Ovary (tissue), 9 donors: ENCODE results near the gene TRAPPC8. TPM values are rescaled to one million over a fixed set of nuclear protein-coding genes. Genes with fewer than 3 reads are reported as not detected.
"Not testable (repeated sequence)": the region's sequence is repeated elsewhere in the genome, so short reads cannot be mapped to it uniquely, and the experiment has no call there.

Experiments used
- DNase-seq, 5 donors: peaks; one replicate each; pipeline ENCODE4 v3.0.0-alpha.2; 2019 to 2020
- H3K27ac ChIP-seq, 2 donors: fragments of 200-600 bp; one replicate each; pipeline versions ENCODE4 v1.5.1 to v1.8.0; 2019 to 2022
- H3K27me3 ChIP-seq: fragments of 200-600 bp; one replicate; pipeline ENCODE4 v1.8.0; 2022
- H3K36me3 ChIP-seq: fragments of 200-600 bp; sonication (generic); one replicate; pipeline ENCODE4 v1.5.1; 2019
- H3K4me1 ChIP-seq: one replicate; pipeline ENCODE4 v1.8.1; 2013; ENCODE audit warnings: mild to moderate bottlenecking, moderate library complexity; ENCODE audit not compliant: insufficient read depth
- H3K4me3 ChIP-seq: fragments of 200-600 bp; sonication (generic); one replicate; pipeline ENCODE4 v1.5.1; 2017
- H3K9me3 ChIP-seq, 2 donors: fragments of 200-600 bp in 1 of 2; sonication (generic) in 1 of 2; one replicate each; pipeline versions ENCODE4 v1.5.1 to v1.8.1; 2013 to 2019; ENCODE audit warnings: mild to moderate bottlenecking in 1 of 2, moderate library complexity in 1 of 2
- CTCF ChIP-seq, 3 donors: fragments of 450-650 bp in 2 of 3; fragments of 200-600 bp in 1 of 3; IDR thresholded peaks; one replicate each; pipeline versions ENCODE4 v1.5.1 to v1.8.0; 2016 to 2022; ENCODE audit warnings: antibody characterized with exemption in 3 of 3, mild to moderate bottlenecking in 1 of 3
- EP300 ChIP-seq: sonication (generic); formaldehyde crosslinking; IDR thresholded peaks from one replicate; pipeline ENCODE4 v1.6.1; 2017; ENCODE audit warnings: antibody characterized with exemption
- POLR2A ChIP-seq: fragments of 450-650 bp; IDR thresholded peaks from one replicate; pipeline ENCODE4 v1.6.1; 2017; ENCODE audit warnings: antibody characterized with exemption, mild to moderate bottlenecking, moderate library complexity
- WGBS, 3 donors: extraction: QIAGEN DNeasy Blood & Tissue Kit in 1 of 3; methylation state at CpG; one replicate each; pipeline versions ENCODE4 v1.1.5 to v1.1.7; 2013 to 2017; 5-methylcytosine and 5-hydroxymethylcytosine counted together
- intact Hi-C, 4 donors: fragments of 100-400 bp; cut with DNase I; formaldehyde crosslinking; loops; one replicate each; pipeline versions ENCODE4 v1.11.0 to v1.15.1; 2022 to 2023
- polyA plus RNA-seq, 2 donors: library from polyadenylated mRNA; stranded (reverse); fragments of 200-250 nt in 1 of 2; fragments of 350-450 nt in 1 of 2; fragmentation: Illumina TruSeq in 1 of 2; extraction: RNeasy Lipid Tissue Mini Kit (QIAGEN cat#74804) in 1 of 2; gene quantifications; one replicate each; pipeline ENCODE4 v1.2.3, GENCODE V29; 2013 to 2014
- total RNA-seq, 7 donors: library from RNA; depleted of rRNA in 2 of 7; stranded (reverse); fragments of >200 nt in 2 of 7; fragmentation: NEBNext Ultra II Directional in 3 of 7; extraction: Animal tissue kit (Norgen Biotek cat#: 25700) in 3 of 7; gene quantifications; one replicate each; pipeline versions ENCODE4 v1.1.0 to v1.2.4, GENCODE V29; 2016 to 2023
- donor health status: DM: no; HTN: no; CAD: no; lungs with moderate emphysema.
- donor health status: DM: no; HTN: no; CAD: no.
- donor health status: Bipolar disorder and iron deficiency.
- donor health status: DM: yes; HTN: yes; CAD: no.
- donor health status: DM: no; HTN: no; CAD: no.
- donor health status: DM: yes; HTN: yes; CAD: no.

TRAPPC8 gene
- total and polyA plus RNA-seq, 9 donors = 15.5 to 47.1 (median 31.1) TPM

GRCh38 chr18:31920277-31920676 is 22.7 kb downstream of the TRAPPC8 start:
- intact Hi-C loops = no loop called here
- no peaks in the 10 kb centered on the region for H3K36me3 ChIP-seq
- H3K27ac ChIP-seq = no peak overlapping the region

GRCh38 chr18:31919366-31919765 is 23.6 kb downstream of the TRAPPC8 start:
- H3K4me3 ChIP-seq, H3K36me3 ChIP-seq, H3K4me1 ChIP-seq, H3K27me3 ChIP-seq, DNase-seq, H3K27ac ChIP-seq, intact Hi-C loops, H3K9me3 ChIP-seq: not testable (repeated sequence)
- 94 to 97% (median 96%) methylated on average over 5 of the region's 5 CpGs for WGBS, 3 donors

More at GRCh38 chr18:31920277-31920676, 22.7 kb downstream of the TRAPPC8 start:
- Histone ChIP-seq H3K9me3 (no peaks in the 10 kb centered on the region), H3K4me1 (no peaks in the 10 kb centered on the region), H3K27me3 (no peaks in the 10 kb centered on the region), H3K4me3 (no peak overlapping the region)
- no peak for TF ChIP-seq EP300
- no peak for TF ChIP-seq CTCF (IDR thresholded peaks at IDR 0.05)
- no peak for TF ChIP-seq POLR2A
- no peak for DNase-seq
- 90 to 91% (median 91%) methylated on average over 3 of the region's 3 CpGs for WGBS, 3 donors

GRCh38 chr18:31918733-31919132 is 24.2 kb downstream of the TRAPPC8 start:
- no peak overlapping the region for H3K27ac ChIP-seq
- H3K36me3 ChIP-seq = no peaks in the 10 kb centered on the region
- H3K9me3 ChIP-seq = no peaks in the 10 kb centered on the region
- no peak for DNase-seq
- 97 to 100% (median 99%) methylated on average over 1 of the region's 1 CpG for WGBS, 3 donors
- no peak overlapping the region for H3K4me3 ChIP-seq
- H3K4me1 ChIP-seq = no peaks in the 10 kb centered on the region
- TF ChIP-seq CTCF (IDR thresholded peaks at IDR 0.05) (no peak), POLR2A (no peak), EP300 (no peak)
- intact Hi-C loops = no loop called here
- H3K27me3 ChIP-seq = no peaks in the 10 kb centered on the region

- Histone ChIP-seq H3K27me3 (no peaks in the 10 kb centered on the region), H3K36me3 (no peaks in the 10 kb centered on the region), H3K9me3 (no peaks in the 10 kb centered on the region), H3K4me1 (no peaks in the 10 kb centered on the region), H3K27ac (no peak overlapping the region), H3K4me3 (no peak overlapping the region)
- intact Hi-C loops = no loop called here
- no peak for DNase-seq
- no peak for TF ChIP-seq POLR2A
Observed at GRCh38 chr18:31901063-31901462, 41.9 kb downstream of the TRAPPC8 start.

GRCh38 chr18:31899771-31900170 is 43.2 kb downstream of the TRAPPC8 start:
- H3K4me3 ChIP-seq, H3K9me3 ChIP-seq, H3K36me3 ChIP-seq, DNase-seq, H3K27ac ChIP-seq, H3K27me3 ChIP-seq, H3K4me1 ChIP-seq, intact Hi-C loops: not testable (repeated sequence)
- WGBS, 3 donors = 90 to 94% (median 92%) methylated on average over 7 of the region's 7 CpGs

GRCh38 chr18:31892936-31893335 is 50.0 kb downstream of the TRAPPC8 start:
- DNase-seq = no peak
- H3K4me1 ChIP-seq = no peaks in the 10 kb centered on the region
- TF ChIP-seq POLR2A (no peak), CTCF (IDR thresholded peaks at IDR 0.05) (no peak), EP300 (no peak)
- H3K9me3 ChIP-seq = no peaks in the 10 kb centered on the region
- H3K36me3 ChIP-seq = no peaks in the 10 kb centered on the region
- 95 to 97% (median 96%) methylated on average over 4 of the region's 4 CpGs for WGBS, 3 donors
- H3K4me3 ChIP-seq = no peak overlapping the region
- no peak overlapping the region for H3K27ac ChIP-seq
- intact Hi-C loops = no loop called here
- no peaks in the 10 kb centered on the region for H3K27me3 ChIP-seq
